HepG2 (cell line): ENCODE results near the gene NBEAL1. TPM values are rescaled to one million over a fixed set of nuclear protein-coding genes. Genes with fewer than 3 reads are reported as not detected.

ENCODE experiments used
- CBX1 ChIP-seq: IDR thresholded peaks from one replicate; pipeline ENCODE4 v1.6.1; 2016; ENCODE audit warnings: antibody characterized with exemption, low read depth
- HDAC6 ChIP-seq: fragments of 200-600 bp; sonication (generic); IDR thresholded peaks from 2 replicates; pipeline ENCODE4 v1.7.0; 2017; ENCODE audit warnings: mild to moderate bottlenecking, antibody characterized with exemption, low read length, low read depth
- HMGXB3 ChIP-seq: sonication (generic); formaldehyde crosslinking; IDR thresholded peaks from 2 replicates; pipeline ENCODE4 v1.4.0; 2020; ENCODE audit warnings: missing genetic modification reagents, borderline replicate concordance
- IKZF4 ChIP-seq: sonication (generic); formaldehyde crosslinking; IDR thresholded peaks from 2 replicates; pipeline ENCODE4 v1.5.1; 2020; ENCODE audit warnings: borderline replicate concordance, mild to moderate bottlenecking, low read depth, missing genetic modification reagents; ENCODE audit errors: not compliant biosample characterization
- ISL2 ChIP-seq: sonication (generic); formaldehyde crosslinking; IDR thresholded peaks from 2 replicates; pipeline ENCODE4 v1.5.0; 2020; ENCODE audit warnings: missing genetic modification reagents
- PHF20 ChIP-seq: sonication (generic); formaldehyde crosslinking; IDR thresholded peaks from 2 replicates; pipeline ENCODE4 v1.5.0; 2020; ENCODE audit warnings: mild to moderate bottlenecking, missing genetic modification reagents
- POLR2AphosphoS2 ChIP-seq: IDR thresholded peaks from 2 replicates; pipeline ENCODE4 v1.6.1; 2011; ENCODE audit warnings: low read depth, low read length, improper control_type of control experiment
- TAF15 ChIP-seq: fragments of 200-400 bp; formaldehyde crosslinking; IDR thresholded peaks from one replicate; pipeline ENCODE4 v1.6.1; 2018; ENCODE audit warnings: mild to moderate bottlenecking, low read depth, low read length; ENCODE audit not compliant: poor library complexity, severe bottlenecking
- TFE3 ChIP-seq: IDR thresholded peaks from 2 replicates; pipeline ENCODE4 v1.6.1; 2016
- ZNF331 ChIP-seq: sonication (generic); formaldehyde crosslinking; IDR thresholded peaks from 2 replicates; pipeline ENCODE4 v1.4.0; 2020; ENCODE audit warnings: missing genetic modification reagents
- ZNF496 ChIP-seq: sonication (generic); formaldehyde crosslinking; IDR thresholded peaks from 2 replicates; pipeline ENCODE4 v1.8.1; 2023; ENCODE audit warnings: mild to moderate bottlenecking, moderate library complexity, missing genetic modification reagents; ENCODE audit not compliant: insufficient replicate concordance
- ZNF530 ChIP-seq: sonication (generic); formaldehyde crosslinking; IDR thresholded peaks from 2 replicates; pipeline ENCODE4 v1.5.0; 2020; ENCODE audit warnings: low read depth, mild to moderate bottlenecking, missing genetic modification reagents
- ZNF660 ChIP-seq: sonication (generic); formaldehyde crosslinking; IDR thresholded peaks from 2 replicates; pipeline ENCODE4 v1.5.1; 2020; ENCODE audit warnings: mild to moderate bottlenecking, low read depth, missing genetic modification reagents, borderline replicate concordance
- ZNF816 ChIP-seq: sonication (generic); formaldehyde crosslinking; IDR thresholded peaks from 2 replicates; pipeline ENCODE4 v1.8.0; 2022; ENCODE audit warnings: missing genetic modification reagents, mild to moderate bottlenecking, borderline replicate concordance
- ZNF883 ChIP-seq: sonication (generic); formaldehyde crosslinking; IDR thresholded peaks from 2 replicates; pipeline ENCODE4 v1.5.1; 2020; ENCODE audit warnings: mild to moderate bottlenecking, missing genetic modification reagents; ENCODE audit errors: not compliant biosample characterization
- polyA plus RNA-seq, 8 experiments: library from polyadenylated mRNA; depleted of rRNA in 3 of 8; stranded (reverse) in 7 of 8; unstranded in 1 of 8; fragments of >200 nt; fragmentation: Illumina TruSeq in 4 of 8; extraction: Trizol in 4 of 8; gene quantifications; 2 replicates each; pipeline versions ENCODE4 v1.2.1 to v1.2.3, GENCODE V29; 2011 to 2016; ENCODE audit warnings: low read depth in 4 of 8, missing spikeins in 1 of 8, mixed read lengths in 1 of 8; ENCODE audit not compliant: insufficient read depth in 1 of 8
- total RNA-seq, 5 experiments: library from RNA; depleted of rRNA; stranded (reverse); fragments of >200 nt; fragmentation: Illumina TruSeq; extraction: Trizol; gene quantifications; 2 replicates each; pipeline ENCODE4 v1.2.3, GENCODE V29; 2016; ENCODE audit warnings: low read depth in 1 of 5
- TF ChIP-seq, protein P1 (sequence below): sonication (generic); formaldehyde crosslinking; IDR thresholded peaks from 2 replicates; pipeline ENCODE4 v1.8.1; 2023; ENCODE audit warnings: mild to moderate bottlenecking, moderate library complexity, missing genetic modification reagents
- TF ChIP-seq, protein P2 (sequence below): sonication (generic); formaldehyde crosslinking; IDR thresholded peaks from 2 replicates; pipeline ENCODE4 v1.5.1; 2020; ENCODE audit warnings: mild to moderate bottlenecking, missing genetic modification reagents

Gene NBEAL1
- total and polyA plus RNA-seq, 2 of the 13 experiments (the other 11 are each of a cell fraction or from before 2014, with no cell fraction given): 6.4 to 15.7 TPM

GRCh38 chr2:203238704-203239526 is 224.2 kb downstream of the NBEAL1 start, which contains the start of gene CYP20A1 (continued):
- TF ChIP-seq TAF15 (peak; percentile 75), ZNF331 (CRISPR knock-in tag) (peak; percentile 87), CBX1 (peak; percentile 91), ZNF883 (CRISPR knock-in tag) (peak; percentile 94), PHF20 (CRISPR knock-in tag) (peak; percentile 91), ISL2 (CRISPR knock-in tag) (peak; percentile 85), IKZF4 (CRISPR knock-in tag) (no peak), ZNF660 (CRISPR knock-in tag) (no peak; the same call in 1 of the 2 replicates), ZNF530 (CRISPR knock-in tag) (no peak), TFE3 (CRISPR knock-in tag) (peak; percentile 88), POLR2AphosphoS2 (peak; percentile 93), HDAC6 (no peak), ZNF816 (CRISPR knock-in tag) (peak; percentile 66; the same call in 1 of the 2 replicates), ZNF496 (no peak), HMGXB3 (CRISPR knock-in tag) (0 out of 2 replicates have a peak, but pooled peaks have one; percentile 21)
- TF ChIP-seq, protein P1, sequence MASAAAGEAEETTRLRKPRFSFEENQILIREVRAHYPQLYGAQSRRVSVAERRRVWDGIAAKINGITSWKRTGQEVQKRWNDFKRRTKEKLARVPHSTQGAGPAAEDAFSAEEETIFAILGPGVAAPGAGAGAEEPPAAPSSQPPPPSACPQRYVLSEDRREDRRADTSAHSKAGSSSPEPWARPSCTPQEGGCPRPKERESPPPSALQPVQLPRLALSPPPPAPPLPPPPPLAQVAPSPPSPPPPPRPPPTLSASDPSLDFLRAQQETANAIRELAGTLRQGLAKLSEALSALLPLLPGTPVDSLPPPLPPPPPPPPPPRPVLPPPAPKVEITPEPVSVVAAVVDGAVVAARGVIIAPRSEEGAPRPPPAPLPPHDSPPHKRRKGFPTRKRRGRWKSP: peak; percentile 97
- TF ChIP-seq, protein P2, sequence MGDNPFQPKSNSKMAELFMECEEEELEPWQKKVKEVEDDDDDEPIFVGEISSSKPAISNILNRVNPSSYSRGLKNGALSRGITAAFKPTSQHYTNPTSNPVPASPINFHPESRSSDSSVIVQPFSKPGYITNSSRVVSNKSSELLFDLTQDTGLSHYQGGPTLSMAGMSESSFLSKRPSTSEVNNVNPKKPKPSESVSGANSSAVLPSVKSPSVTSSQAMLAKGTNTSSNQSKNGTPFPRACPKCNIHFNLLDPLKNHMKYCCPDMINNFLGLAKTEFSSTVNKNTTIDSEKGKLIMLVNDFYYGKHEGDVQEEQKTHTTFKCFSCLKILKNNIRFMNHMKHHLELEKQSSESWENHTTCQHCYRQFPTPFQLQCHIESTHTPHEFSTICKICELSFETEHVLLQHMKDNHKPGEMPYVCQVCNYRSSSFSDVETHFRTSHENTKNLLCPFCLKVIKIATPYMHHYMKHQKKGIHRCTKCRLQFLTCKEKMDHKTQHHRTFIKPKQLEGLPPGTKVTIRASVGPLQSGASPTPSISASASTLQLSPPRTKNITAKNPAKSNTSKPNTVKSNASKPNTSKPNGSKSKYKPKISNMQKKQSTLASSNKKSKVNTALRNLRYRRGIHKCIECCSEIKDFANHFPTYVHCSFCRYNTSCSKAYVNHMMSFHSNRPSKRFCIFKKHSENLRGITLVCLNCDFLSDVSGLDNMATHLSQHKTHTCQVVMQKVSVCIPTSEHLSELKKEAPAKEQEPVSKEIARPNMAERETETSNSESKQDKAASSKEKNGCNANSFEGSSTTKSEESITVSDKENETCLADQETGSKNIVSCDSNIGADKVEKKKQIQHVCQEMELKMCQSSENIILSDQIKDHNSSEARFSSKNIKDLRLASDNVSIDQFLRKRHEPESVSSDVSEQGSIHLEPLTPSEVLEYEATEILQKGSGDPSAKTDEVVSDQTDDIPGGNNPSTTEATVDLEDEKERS (CRISPR knock-in tag): peak; percentile 71; the same call in 1 of the 2 replicates
